IMR-90 (cell line): ENCODE results near the gene GLCE.

ENCODE experiments used
- CEBPB ChIP-seq: IDR thresholded peaks from 2 replicates; pipeline ENCODE4 v1.6.1; 2012; ENCODE audit warnings: low read depth, low read length, improper control_type of control experiment
- CHD1 ChIP-seq: IDR thresholded peaks from 2 replicates; pipeline ENCODE4 v1.6.1; 2012; ENCODE audit warnings: low read depth, low read length, improper control_type of control experiment
- MAFK ChIP-seq: IDR thresholded peaks from 2 replicates; pipeline ENCODE4 v1.6.1; 2012; ENCODE audit warnings: low read depth, low read length, improper control_type of control experiment
- MXI1 ChIP-seq: IDR thresholded peaks from 2 replicates; pipeline ENCODE4 v1.6.1; 2012; ENCODE audit warnings: low read depth, mild to moderate bottlenecking, low read length, moderate library complexity, borderline replicate concordance
- POLR2A ChIP-seq: IDR thresholded peaks from 2 replicates; pipeline ENCODE4 v1.6.1; 2012; ENCODE audit warnings: mild to moderate bottlenecking, low read depth, low read length
- RAD21 ChIP-seq: IDR thresholded peaks from 2 replicates; pipeline ENCODE4 v1.6.1; 2012; ENCODE audit warnings: low read length, improper control_type of control experiment
- RCOR1 ChIP-seq: IDR thresholded peaks from 2 replicates; pipeline ENCODE4 v1.6.1; 2012; ENCODE audit warnings: mild to moderate bottlenecking, low read length, improper control_type of control experiment; ENCODE audit not compliant: insufficient replicate concordance
- SMC3 ChIP-seq: fragments of 150-350 bp; IDR thresholded peaks from 2 replicates; pipeline ENCODE4 v1.6.1; 2016; ENCODE audit warnings: low read depth, mild to moderate bottlenecking, antibody characterized with exemption, low read length, moderate library complexity
- USF2 ChIP-seq: fragments of 150-350 bp; IDR thresholded peaks from 2 replicates; pipeline ENCODE4 v1.6.1; 2017; ENCODE audit warnings: mild to moderate bottlenecking, antibody characterized with exemption, low read length, low read depth
- TF ChIP-seq, protein P1 (sequence below): conservative IDR thresholded peaks from 2 replicates; pipeline ENCODE4 v1.5.1; 2012; ENCODE audit warnings: mild to moderate bottlenecking, low read depth, low read length, improper control_type of control experiment
- TF ChIP-seq, protein P2 (sequence below): fragments of 150-350 bp; IDR thresholded peaks from 2 replicates; pipeline ENCODE4 v1.6.1; 2016; ENCODE audit warnings: low read depth, mild to moderate bottlenecking, low read length, moderate library complexity, borderline replicate concordance

DNA sequence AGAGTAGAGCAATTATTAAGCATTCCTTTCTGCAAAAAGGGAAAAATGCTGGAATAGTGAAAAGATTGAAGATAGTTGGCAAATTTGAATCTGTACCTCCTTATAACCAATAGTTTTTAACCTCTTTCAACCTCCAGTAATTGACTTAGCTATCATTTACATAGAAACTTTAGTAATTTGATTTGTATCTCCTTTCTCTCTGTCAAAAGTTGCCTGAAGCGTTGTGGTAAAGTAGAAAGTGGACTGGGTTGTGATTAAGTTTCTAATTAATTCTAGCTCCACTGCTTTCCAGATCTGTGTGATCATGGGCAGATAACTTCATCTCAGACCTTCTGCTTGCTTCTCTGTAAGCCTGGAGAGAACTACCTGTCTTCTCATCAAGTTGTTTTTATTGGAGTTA lies 24.8 kb downstream of the GLCE start:
- no peak for TF ChIP-seq RAD21
- TF ChIP-seq, protein P1, sequence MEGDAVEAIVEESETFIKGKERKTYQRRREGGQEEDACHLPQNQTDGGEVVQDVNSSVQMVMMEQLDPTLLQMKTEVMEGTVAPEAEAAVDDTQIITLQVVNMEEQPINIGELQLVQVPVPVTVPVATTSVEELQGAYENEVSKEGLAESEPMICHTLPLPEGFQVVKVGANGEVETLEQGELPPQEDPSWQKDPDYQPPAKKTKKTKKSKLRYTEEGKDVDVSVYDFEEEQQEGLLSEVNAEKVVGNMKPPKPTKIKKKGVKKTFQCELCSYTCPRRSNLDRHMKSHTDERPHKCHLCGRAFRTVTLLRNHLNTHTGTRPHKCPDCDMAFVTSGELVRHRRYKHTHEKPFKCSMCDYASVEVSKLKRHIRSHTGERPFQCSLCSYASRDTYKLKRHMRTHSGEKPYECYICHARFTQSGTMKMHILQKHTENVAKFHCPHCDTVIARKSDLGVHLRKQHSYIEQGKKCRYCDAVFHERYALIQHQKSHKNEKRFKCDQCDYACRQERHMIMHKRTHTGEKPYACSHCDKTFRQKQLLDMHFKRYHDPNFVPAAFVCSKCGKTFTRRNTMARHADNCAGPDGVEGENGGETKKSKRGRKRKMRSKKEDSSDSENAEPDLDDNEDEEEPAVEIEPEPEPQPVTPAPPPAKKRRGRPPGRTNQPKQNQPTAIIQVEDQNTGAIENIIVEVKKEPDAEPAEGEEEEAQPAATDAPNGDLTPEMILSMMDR = no peak
- no peak for TF ChIP-seq CEBPB
- no peak for TF ChIP-seq MXI1
- TF ChIP-seq POLR2A = no peak
- no peak for TF ChIP-seq CHD1
- no peak for TF ChIP-seq MAFK
- no peak for TF ChIP-seq SMC3
- TF ChIP-seq, protein P2, sequence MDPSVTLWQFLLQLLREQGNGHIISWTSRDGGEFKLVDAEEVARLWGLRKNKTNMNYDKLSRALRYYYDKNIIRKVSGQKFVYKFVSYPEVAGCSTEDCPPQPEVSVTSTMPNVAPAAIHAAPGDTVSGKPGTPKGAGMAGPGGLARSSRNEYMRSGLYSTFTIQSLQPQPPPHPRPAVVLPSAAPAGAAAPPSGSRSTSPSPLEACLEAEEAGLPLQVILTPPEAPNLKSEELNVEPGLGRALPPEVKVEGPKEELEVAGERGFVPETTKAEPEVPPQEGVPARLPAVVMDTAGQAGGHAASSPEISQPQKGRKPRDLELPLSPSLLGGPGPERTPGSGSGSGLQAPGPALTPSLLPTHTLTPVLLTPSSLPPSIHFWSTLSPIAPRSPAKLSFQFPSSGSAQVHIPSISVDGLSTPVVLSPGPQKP = no peak
- no peak for TF ChIP-seq USF2
- no peak for TF ChIP-seq RCOR1
